ENCODE measurements around the gene SLC16A3. TPM values are rescaled to one million over a fixed set of nuclear protein-coding genes. Genes with fewer than 3 reads are reported as not detected.

The SLC16A3 gene
- total RNA-seq, 1 donor from 2014 or later, result 15.6 TPM

DNA sequence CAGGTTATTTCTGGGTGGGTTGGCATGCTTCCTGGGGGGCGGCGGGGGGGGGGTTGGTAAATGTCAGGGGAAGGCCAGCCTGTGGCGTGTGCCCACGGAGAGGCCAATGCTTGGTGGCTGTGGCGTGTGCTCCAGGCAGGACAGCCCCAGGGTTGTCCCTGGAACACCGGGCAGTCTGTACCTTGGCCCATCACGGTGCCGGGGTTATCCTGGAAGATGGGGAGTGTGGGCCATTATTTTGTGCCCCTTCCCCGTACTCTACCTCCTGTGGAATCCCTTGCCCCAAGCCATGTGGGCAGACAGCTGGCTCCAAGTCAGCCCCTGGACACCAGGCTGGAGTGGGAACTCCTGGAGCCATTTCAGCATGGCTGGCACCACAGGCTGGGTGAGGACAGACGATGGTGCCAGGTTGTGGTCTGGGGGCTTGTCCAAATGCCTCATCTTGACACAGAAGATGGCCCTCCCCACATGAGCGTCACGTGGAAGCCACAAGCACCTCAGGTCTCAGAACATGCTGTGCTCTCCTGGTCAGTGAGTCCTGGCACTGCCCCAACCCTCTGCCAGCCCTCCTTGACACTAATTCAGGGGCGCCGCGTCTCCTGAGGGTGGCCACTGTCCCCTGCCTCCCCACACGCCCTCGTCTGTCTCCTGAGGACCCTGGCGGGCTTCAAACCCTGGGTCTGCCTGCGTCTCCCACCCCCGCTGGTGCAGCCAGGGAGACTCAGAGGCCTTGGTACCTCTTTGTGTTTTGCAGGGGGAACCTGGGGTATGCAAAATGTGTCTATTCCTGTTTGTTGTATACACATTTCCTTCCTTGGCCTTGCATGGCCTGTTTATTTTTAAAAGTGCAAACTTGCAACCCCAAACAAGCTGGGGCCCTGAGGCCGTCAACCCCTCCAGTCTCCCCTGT is 4.3 kb downstream of the SLC16A3 start:
- H3K27me3 Mint-ChIP-seq (ENCODE audit: unreplicated experiment), result peaks cover 4% of the 10 kb centered on the region
- DNase-seq, result no peak
- H3K4me1 Mint-ChIP-seq (ENCODE audit: low read depth, unreplicated experiment), result peaks cover 2% of the 10 kb centered on the region
- H3K27ac Mint-ChIP-seq (ENCODE audit: unreplicated experiment), result no peak overlapping the region
- H3K4me3 Mint-ChIP-seq (ENCODE audit: unreplicated experiment), result no peak overlapping the region
- H3K9me3 Mint-ChIP-seq (ENCODE audit: unreplicated experiment), result no peaks in the 10 kb centered on the region
- TF ChIP-seq CTCF (IDR thresholded peaks at IDR 0.05; ENCODE audit: partially characterized antibody, unreplicated experiment), result no peak
- H3K36me3 Mint-ChIP-seq (ENCODE audit: unreplicated experiment), result no peaks in the 10 kb centered on the region

GRCh38 chr17:82234211-82235055 is 5.6 kb downstream of the SLC16A3 start:
- Mint-ChIP-seq H3K9me3 (ENCODE audit: unreplicated experiment) (no peaks in the 10 kb centered on the region), H3K36me3 (ENCODE audit: unreplicated experiment) (no peaks in the 10 kb centered on the region), H3K27me3 (ENCODE audit: unreplicated experiment) (peaks cover 4% of the 10 kb centered on the region), H3K4me3 (ENCODE audit: unreplicated experiment) (no peak overlapping the region), H3K4me1 (ENCODE audit: low read depth, unreplicated experiment) (peaks cover 3% of the 10 kb centered on the region), H3K27ac (ENCODE audit: unreplicated experiment) (no peak overlapping the region)
- DNase-seq, result no peak
- no peak for TF ChIP-seq CTCF (IDR thresholded peaks at IDR 0.05; ENCODE audit: partially characterized antibody, unreplicated experiment)

GRCh38 chr17:82235056-82235774 is 6.4 kb downstream of the SLC16A3 start:
- no peaks in the 10 kb centered on the region for H3K9me3 Mint-ChIP-seq (ENCODE audit: unreplicated experiment)
- H3K27me3 Mint-ChIP-seq (ENCODE audit: unreplicated experiment), result no peaks in the 10 kb centered on the region
- no peak for TF ChIP-seq CTCF (IDR thresholded peaks at IDR 0.05; ENCODE audit: partially characterized antibody, unreplicated experiment)
- peaks cover 3% of the 10 kb centered on the region for H3K4me1 Mint-ChIP-seq (ENCODE audit: low read depth, unreplicated experiment)
- H3K36me3 Mint-ChIP-seq (ENCODE audit: unreplicated experiment), result no peaks in the 10 kb centered on the region
- no peak overlapping the region for H3K27ac Mint-ChIP-seq (ENCODE audit: unreplicated experiment)
- H3K4me3 Mint-ChIP-seq (ENCODE audit: unreplicated experiment), result no peak overlapping the region
- no peak for DNase-seq

- peaks cover 3% of the 10 kb centered on the region for H3K9me3 Mint-ChIP-seq (ENCODE audit: unreplicated experiment)
- peaks cover 4% of the 10 kb centered on the region for H3K27me3 Mint-ChIP-seq (ENCODE audit: unreplicated experiment)
- no peak overlapping the region for H3K27ac Mint-ChIP-seq (ENCODE audit: unreplicated experiment)
- H3K4me3 Mint-ChIP-seq (ENCODE audit: unreplicated experiment), result no peak overlapping the region
- peaks cover 6% of the 10 kb centered on the region for H3K4me1 Mint-ChIP-seq (ENCODE audit: low read depth, unreplicated experiment)
- TF ChIP-seq CTCF (IDR thresholded peaks at IDR 0.05; ENCODE audit: partially characterized antibody, unreplicated experiment), result no peak
- no peaks in the 10 kb centered on the region for H3K36me3 Mint-ChIP-seq (ENCODE audit: unreplicated experiment)
- no peak for DNase-seq
These were observed 6.9 kb downstream of the SLC16A3 start for GRCh38 chr17:82235775-82236141.

Data from glutamatergic neuron (in vitro differentiated cells).